HepG2 (cell line): Measurements from ENCODE around the gene CDNF. TPM values are rescaled to one million over a fixed set of nuclear protein-coding genes. Genes with fewer than 3 reads are reported as not detected.
A peak's percentile ranks its signal among the peaks of the same experiment; 100 is the strongest.

ENCODE experiments used
- AHR ChIP-seq: IDR thresholded peaks from 2 replicates; pipeline ENCODE4 v1.6.1; 2018; ENCODE audit warnings: missing genetic modification reagents, missing compliant biosample characterization
- ARNT2 ChIP-seq: sonication (generic); formaldehyde crosslinking; IDR thresholded peaks from 2 replicates; pipeline ENCODE4 v1.8.0; 2022; ENCODE audit warnings: mild to moderate bottlenecking, low read depth, missing genetic modification reagents, moderate library complexity
- CEBPZ ChIP-seq: IDR thresholded peaks from 2 replicates; pipeline ENCODE4 v1.6.1; 2012; ENCODE audit warnings: low read length, improper control_type of control experiment
- HNRNPL ChIP-seq: fragments of 200-400 bp; formaldehyde crosslinking; IDR thresholded peaks from 2 replicates; pipeline ENCODE4 v1.6.1; 2017; ENCODE audit warnings: mild to moderate bottlenecking, low read depth, low read length
- RFXAP ChIP-seq: sonication (generic); formaldehyde crosslinking; IDR thresholded peaks from 2 replicates; pipeline ENCODE4 v1.4.0; 2020; ENCODE audit warnings: missing genetic modification reagents, borderline replicate concordance
- SALL2 ChIP-seq: sonication (generic); formaldehyde crosslinking; IDR thresholded peaks from 2 replicates; pipeline ENCODE4 v1.8.1; 2023; ENCODE audit warnings: mild to moderate bottlenecking, missing genetic modification reagents, inconsistent platforms
- SOX5 ChIP-seq: IDR thresholded peaks from 2 replicates; pipeline ENCODE4 v1.6.1; 2016; ENCODE audit warnings: borderline replicate concordance
- TRAFD1 ChIP-seq: sonication (generic); formaldehyde crosslinking; IDR thresholded peaks from 2 replicates; pipeline ENCODE4 v1.5.1; 2020; ENCODE audit warnings: missing genetic modification reagents, mild to moderate bottlenecking, borderline replicate concordance
- XRCC5 ChIP-seq: fragments of 200-400 bp; formaldehyde crosslinking; optimal IDR thresholded peaks from 2 replicates; pipeline ENCODE3; 2017; ENCODE audit warnings: mild to moderate bottlenecking, low read length
- YEATS2 ChIP-seq: sonication (generic); formaldehyde crosslinking; IDR thresholded peaks from 2 replicates; pipeline ENCODE4 v1.4.0; 2020; ENCODE audit warnings: missing genetic modification reagents, borderline replicate concordance
- ZFYVE20 ChIP-seq: sonication (generic); formaldehyde crosslinking; IDR thresholded peaks from 2 replicates; pipeline ENCODE4 v1.8.0; 2023; ENCODE audit warnings: low read depth, mild to moderate bottlenecking, moderate library complexity, missing genetic modification reagents, borderline replicate concordance
- ZSCAN9 ChIP-seq: IDR thresholded peaks from 2 replicates; pipeline ENCODE4 v1.6.1; 2016; ENCODE audit warnings: borderline replicate concordance
- polyA plus RNA-seq, 8 experiments: library from polyadenylated mRNA; depleted of rRNA in 3 of 8; stranded (reverse) in 7 of 8; unstranded in 1 of 8; fragments of >200 nt; fragmentation: Illumina TruSeq in 4 of 8; extraction: Trizol in 4 of 8; gene quantifications; 2 replicates each; pipeline versions ENCODE4 v1.2.1 to v1.2.3, GENCODE V29; 2011 to 2016; ENCODE audit warnings: low read depth in 4 of 8, missing spikeins in 1 of 8, mixed read lengths in 1 of 8; ENCODE audit not compliant: insufficient read depth in 1 of 8
- total RNA-seq, 5 experiments: library from RNA; depleted of rRNA; stranded (reverse); fragments of >200 nt; fragmentation: Illumina TruSeq; extraction: Trizol; gene quantifications; 2 replicates each; pipeline ENCODE4 v1.2.3, GENCODE V29; 2016; ENCODE audit warnings: low read depth in 1 of 5
- TF ChIP-seq, protein P1 (sequence below): sonication (generic); formaldehyde crosslinking; conservative IDR thresholded peaks from 2 replicates; pipeline ENCODE4 v1.5.0; 2020; ENCODE audit warnings: missing genetic modification reagents
- TF ChIP-seq, protein P2 (sequence below): sonication (generic); formaldehyde crosslinking; IDR thresholded peaks from 2 replicates; pipeline ENCODE4 v1.8.0; 2023; ENCODE audit warnings: mild to moderate bottlenecking, missing genetic modification reagents
- TF ChIP-seq, protein P3 (sequence below): sonication (generic); formaldehyde crosslinking; conservative IDR thresholded peaks from 2 replicates; pipeline ENCODE4 v1.4.0; 2020; ENCODE audit warnings: missing genetic modification reagents
- TF ChIP-seq, protein P4 (sequence below): IDR thresholded peaks from 2 replicates; pipeline ENCODE4 v1.6.1; 2016; ENCODE audit warnings: missing compliant biosample characterization, missing genetic modification reagents, borderline replicate concordance

Gene CDNF
- total and polyA plus RNA-seq, 2 of the 13 experiments (the other 11 are each of a cell fraction or from before 2014, with no cell fraction given) = 0.29 to 0.33 TPM

DNA sequence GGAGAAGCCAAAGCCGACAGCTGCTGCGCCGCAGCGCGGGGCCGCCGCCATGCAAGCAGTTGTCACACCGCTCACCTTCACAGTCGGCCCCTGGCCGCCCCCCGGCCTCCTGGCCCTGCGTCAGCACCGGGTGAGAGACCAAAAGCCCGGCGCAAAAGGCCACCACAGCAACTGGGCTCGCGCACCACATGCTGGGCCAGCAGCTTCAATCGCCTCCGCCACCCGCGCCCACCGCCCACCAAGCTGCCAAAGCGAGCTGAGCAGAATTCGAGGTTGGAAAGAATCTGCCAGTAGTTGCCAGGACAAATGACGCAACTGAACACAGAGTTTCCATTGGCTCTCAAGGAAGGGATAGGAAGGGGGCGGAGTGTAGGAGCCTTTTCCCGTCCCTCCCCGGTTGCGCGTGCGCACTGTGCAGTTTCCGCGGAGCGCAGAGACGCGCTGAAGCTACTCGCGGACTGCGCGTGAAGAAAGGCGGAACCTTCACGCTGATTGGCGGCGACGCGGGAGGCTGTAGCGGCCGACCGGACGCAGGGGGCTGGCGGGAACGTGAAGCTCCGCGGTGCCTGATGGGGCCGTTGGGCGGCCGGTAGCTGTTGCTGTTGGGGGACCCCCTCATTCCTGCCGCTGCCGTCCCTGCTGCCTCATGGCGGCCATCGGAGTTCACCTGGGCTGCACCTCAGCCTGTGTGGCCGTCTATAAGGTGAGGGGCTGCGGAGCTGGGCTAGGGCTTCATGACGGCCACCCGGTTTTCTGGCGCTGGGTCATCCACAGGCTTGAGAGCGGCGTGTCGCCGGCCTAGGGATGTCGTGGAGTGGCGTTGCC lies at the start of gene CDNF, which contains the start of the genes HSPA14 and MSANTD7 (continued):
- TF ChIP-seq XRCC5 = peak; percentile 78
- TF ChIP-seq, protein P1, sequence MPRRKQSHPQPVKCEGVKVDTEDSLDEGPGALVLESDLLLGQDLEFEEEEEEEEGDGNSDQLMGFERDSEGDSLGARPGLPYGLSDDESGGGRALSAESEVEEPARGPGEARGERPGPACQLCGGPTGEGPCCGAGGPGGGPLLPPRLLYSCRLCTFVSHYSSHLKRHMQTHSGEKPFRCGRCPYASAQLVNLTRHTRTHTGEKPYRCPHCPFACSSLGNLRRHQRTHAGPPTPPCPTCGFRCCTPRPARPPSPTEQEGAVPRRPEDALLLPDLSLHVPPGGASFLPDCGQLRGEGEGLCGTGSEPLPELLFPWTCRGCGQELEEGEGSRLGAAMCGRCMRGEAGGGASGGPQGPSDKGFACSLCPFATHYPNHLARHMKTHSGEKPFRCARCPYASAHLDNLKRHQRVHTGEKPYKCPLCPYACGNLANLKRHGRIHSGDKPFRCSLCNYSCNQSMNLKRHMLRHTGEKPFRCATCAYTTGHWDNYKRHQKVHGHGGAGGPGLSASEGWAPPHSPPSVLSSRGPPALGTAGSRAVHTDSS = no peak
- TF ChIP-seq, protein P2, sequence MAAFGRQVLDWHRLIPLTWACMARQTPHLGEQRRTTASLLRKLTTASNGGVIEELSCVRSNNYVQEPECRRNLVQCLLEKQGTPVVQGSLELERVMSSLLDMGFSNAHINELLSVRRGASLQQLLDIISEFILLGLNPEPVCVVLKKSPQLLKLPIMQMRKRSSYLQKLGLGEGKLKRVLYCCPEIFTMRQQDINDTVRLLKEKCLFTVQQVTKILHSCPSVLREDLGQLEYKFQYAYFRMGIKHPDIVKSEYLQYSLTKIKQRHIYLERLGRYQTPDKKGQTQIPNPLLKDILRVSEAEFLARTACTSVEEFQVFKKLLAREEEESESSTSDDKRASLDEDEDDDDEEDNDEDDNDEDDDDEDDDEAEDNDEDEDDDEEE (CRISPR knock-in tag) = no peak
- TF ChIP-seq, protein P3, sequence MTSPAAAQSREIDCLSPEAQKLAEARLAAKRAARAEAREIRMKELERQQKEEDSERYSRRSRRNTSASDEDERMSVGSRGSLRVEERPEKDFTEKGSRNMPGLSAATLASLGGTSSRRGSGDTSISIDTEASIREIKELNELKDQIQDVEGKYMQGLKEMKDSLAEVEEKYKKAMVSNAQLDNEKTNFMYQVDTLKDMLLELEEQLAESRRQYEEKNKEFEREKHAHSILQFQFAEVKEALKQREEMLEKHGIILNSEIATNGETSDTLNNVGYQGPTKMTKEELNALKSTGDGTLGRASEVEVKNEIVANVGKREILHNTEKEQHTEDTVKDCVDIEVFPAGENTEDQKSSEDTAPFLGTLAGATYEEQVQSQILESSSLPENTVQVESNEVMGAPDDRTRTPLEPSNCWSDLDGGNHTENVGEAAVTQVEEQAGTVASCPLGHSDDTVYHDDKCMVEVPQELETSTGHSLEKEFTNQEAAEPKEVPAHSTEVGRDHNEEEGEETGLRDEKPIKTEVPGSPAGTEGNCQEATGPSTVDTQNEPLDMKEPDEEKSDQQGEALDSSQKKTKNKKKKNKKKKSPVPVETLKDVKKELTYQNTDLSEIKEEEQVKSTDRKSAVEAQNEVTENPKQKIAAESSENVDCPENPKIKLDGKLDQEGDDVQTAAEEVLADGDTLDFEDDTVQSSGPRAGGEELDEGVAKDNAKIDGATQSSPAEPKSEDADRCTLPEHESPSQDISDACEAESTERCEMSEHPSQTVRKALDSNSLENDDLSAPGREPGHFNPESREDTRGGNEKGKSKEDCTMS = no peak
- TF ChIP-seq YEATS2 (CRISPR knock-in tag) = peak; percentile 91
- TF ChIP-seq AHR = no peak
- no peak for TF ChIP-seq SOX5 (CRISPR knock-in tag)
- TF ChIP-seq SALL2 = peak; percentile 90
- peak; percentile 69; the same call in 1 of the 2 replicates for TF ChIP-seq TRAFD1 (CRISPR knock-in tag)
- peak; percentile 78 for TF ChIP-seq HNRNPL
- TF ChIP-seq ZFYVE20 (CRISPR knock-in tag) = no peak
- TF ChIP-seq, protein P4, sequence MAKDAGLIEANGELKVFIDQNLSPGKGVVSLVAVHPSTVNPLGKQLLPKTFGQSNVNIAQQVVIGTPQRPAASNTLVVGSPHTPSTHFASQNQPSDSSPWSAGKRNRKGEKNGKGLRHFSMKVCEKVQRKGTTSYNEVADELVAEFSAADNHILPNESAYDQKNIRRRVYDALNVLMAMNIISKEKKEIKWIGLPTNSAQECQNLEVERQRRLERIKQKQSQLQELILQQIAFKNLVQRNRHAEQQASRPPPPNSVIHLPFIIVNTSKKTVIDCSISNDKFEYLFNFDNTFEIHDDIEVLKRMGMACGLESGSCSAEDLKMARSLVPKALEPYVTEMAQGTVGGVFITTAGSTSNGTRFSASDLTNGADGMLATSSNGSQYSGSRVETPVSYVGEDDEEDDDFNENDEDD (CRISPR knock-in tag) = peak; percentile 95; the same call in 1 of the 2 replicates
- peak; percentile 100 for TF ChIP-seq RFXAP
- TF ChIP-seq ZSCAN9 (CRISPR knock-in tag) = no peak
- TF ChIP-seq ARNT2 (CRISPR knock-in tag) = peak; percentile 76; the same call in 1 of the 2 replicates
- no peak for TF ChIP-seq CEBPZ
